VCaP (cell line): ENCODE results near the gene LRIG1.

Experiments
- H3K27ac ChIP-seq: fragments of 450-650 bp; 2 replicates; pipeline ENCODE4 v1.5.1; 2017
- TF ChIP-seq, protein P1 (sequence below): fragments of 450-650 bp; conservative IDR thresholded peaks from 2 replicates; pipeline ENCODE4 v1.5.1; 2017; ENCODE audit warnings: mild to moderate bottlenecking, moderate library complexity

LRIG1 gene

DNA sequence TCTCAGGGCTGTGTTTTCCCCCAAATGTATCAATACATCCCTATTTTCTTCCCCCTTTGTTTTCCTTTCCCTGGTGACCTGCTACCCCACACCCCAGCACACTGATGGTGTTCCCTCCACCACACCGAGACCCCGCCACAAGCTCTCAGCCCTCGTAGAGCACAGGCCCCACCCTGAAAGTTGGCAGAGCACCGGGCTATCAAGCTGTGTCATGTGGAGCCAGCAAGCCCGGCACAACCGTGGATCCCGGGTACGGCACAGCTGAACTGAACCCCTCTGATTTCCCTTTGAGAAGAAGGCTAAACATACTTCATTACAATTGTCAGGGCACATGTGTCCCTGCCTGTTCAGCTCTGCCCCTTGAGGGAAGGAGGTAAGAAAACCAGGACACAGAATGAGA is 69.9 kb downstream of the LRIG1 start:
- H3K27ac ChIP-seq, result no peak overlapping the region

DNA sequence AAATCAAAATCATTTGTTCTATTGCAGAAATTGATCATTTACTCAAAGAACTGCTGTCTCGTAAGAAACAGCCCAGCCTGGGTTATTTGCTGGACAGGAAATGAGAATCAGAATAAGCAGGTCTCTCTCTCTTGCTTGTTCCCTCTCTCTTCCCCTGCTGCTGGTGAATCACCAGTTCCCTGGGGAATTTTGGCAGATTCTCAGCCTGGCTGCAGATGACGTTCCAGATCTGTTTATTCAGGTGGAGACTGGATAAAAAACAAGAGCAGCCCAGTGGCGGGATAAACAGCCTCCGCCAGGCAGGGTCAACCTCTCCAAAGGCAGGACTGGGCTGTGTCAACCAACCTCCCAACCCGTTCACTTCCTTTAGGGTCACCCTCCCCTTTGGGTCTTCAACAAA is 72.1 kb downstream of the LRIG1 start:
- TF ChIP-seq, protein P1, sequence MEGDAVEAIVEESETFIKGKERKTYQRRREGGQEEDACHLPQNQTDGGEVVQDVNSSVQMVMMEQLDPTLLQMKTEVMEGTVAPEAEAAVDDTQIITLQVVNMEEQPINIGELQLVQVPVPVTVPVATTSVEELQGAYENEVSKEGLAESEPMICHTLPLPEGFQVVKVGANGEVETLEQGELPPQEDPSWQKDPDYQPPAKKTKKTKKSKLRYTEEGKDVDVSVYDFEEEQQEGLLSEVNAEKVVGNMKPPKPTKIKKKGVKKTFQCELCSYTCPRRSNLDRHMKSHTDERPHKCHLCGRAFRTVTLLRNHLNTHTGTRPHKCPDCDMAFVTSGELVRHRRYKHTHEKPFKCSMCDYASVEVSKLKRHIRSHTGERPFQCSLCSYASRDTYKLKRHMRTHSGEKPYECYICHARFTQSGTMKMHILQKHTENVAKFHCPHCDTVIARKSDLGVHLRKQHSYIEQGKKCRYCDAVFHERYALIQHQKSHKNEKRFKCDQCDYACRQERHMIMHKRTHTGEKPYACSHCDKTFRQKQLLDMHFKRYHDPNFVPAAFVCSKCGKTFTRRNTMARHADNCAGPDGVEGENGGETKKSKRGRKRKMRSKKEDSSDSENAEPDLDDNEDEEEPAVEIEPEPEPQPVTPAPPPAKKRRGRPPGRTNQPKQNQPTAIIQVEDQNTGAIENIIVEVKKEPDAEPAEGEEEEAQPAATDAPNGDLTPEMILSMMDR, result no peak
- H3K27ac ChIP-seq, result peak overlapping the region; percentile 68

More for the DNA sequence above, 69.9 kb downstream of the LRIG1 start:
- TF ChIP-seq, protein P1, result no peak

DNA sequence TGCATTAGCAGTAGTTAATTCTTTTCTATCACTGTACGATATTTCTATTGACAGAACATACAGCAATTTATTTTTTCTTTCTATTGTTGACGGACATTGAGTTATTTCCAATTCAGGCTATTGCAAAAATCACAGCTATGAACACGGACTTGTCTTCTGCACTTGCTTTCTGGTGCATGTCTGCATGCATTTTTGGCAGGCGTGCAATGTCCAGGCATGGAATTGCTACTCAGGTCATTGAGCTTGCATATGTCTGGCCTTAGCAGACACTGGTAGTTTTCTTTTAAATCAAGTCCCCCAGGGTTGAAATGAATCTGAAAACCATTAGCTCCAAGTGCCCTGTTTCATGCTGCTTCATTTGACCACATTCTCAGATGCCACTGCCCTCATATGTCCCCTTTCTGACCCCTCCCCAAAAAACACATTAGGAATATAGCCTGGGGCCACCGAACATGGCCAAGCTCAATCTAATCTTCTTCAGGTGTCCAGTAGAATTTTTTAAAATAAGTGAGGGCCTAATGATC is 72.8 kb downstream of the LRIG1 start:
- peak overlapping the region; percentile 68 for H3K27ac ChIP-seq
- TF ChIP-seq, protein P1, result no peak

DNA sequence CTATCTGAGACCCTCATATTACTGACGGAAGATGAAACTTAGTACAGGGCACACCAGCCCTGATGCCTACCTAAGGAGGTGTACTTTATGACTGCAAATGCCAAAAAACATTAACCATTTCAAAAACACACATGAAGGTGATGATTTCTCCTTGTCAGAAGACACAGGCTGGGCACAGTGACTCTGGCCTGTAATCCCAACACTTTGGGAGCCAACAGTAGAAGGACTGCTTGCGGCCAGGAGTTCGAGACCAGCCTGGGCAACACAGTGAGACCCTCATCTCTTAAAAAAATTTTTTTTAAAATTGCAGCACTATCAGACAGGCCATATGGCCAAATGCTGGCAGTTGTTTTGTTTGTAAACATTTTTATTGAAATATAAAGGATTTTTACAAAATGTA is 73.5 kb downstream of the LRIG1 start:
- TF ChIP-seq, protein P1, result no peak
- no peak overlapping the region; the same call in 1 of the 2 replicates for H3K27ac ChIP-seq

DNA sequence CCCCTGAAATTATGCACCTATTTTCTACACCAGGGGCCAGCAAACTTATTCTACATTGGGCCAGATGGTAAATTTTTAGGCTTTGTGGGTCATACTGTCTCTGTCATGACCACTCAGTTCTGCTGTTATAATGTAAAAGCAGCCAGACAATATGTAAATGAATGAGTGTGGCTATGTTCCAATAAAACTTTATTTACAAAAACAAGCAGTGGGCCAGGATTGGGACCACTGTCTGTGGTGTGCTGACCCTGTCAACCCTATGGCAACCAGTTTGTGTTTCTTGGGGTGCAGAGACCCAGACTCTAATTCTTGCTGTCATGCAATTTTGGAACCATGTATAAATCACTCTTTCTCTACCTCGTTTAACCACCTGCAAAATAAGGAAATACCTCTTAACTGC is 74.7 kb downstream of the LRIG1 start:
- H3K27ac ChIP-seq, result no peak overlapping the region
- TF ChIP-seq, protein P1, result no peak

DNA sequence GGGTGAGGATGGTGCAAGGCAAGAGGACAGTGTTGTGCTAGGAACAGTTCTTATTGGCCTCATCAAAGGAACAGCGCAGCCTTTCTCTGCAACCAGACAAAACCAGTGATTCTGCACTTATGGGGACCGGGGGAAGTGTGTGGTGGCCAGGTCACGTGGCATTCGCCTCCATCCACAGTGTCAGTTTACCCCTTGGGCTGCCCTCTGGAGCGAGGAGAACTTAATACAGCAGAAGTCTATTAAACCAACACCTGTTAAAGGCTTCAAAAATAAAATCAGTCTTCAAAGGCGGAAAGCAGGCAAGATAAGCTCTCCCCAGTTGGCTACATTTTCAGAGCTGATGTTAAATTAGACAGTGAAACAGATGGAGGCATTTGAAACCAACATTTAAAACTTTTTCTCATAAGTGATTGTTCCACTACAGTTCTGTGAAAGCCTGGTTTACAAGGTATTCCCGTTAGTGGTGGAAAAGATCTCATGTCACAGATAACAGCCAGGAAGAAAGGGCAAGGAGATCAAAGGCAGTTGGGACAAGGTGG is 75.2 kb downstream of the LRIG1 start:
- H3K27ac ChIP-seq, result no peak overlapping the region

DNA sequence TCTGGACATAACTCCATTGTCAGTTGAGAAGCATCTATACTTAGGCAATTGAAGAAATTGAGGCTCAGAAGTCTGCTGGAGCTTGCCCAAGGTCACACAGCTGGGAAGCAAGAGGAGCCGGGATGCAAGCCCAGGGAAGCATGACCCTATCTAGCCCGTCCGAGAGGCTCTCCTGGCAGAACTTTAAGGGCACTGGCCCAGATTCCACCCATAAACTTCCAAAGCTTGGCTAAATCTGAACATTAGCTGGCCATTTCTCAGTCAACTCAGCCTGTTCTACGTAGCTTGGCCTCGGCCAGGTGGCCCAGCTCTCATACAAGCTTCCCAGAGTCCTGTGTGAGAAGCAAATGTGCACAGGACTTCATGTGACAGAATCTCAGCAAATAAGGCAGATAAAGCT is 75.8 kb downstream of the LRIG1 start:
- no peak overlapping the region for H3K27ac ChIP-seq
- TF ChIP-seq, protein P1, result no peak

More for the DNA sequence above, 75.2 kb downstream of the LRIG1 start:
- TF ChIP-seq, protein P1, result no peak
